Measurements from ENCODE around the gene IQGAP2.

- no peak for TF ChIP-seq TARDBP (IDR thresholded peaks at IDR 0.05)
- TF ChIP-seq SUZ12 (IDR thresholded peaks at IDR 0.05), result no peak
- no peak for TF ChIP-seq NFRKB (IDR thresholded peaks at IDR 0.05)
These were observed 152.6 kb downstream of the IQGAP2 start for GRCh38 chr5:76555717-76556116.
